ENCODE results near the gene GLUL.
"Not testable (repeated sequence)": the region's sequence is repeated elsewhere in the genome, so short reads cannot be mapped to it uniquely, and the experiment has no call there.

GLUL gene

DNA sequence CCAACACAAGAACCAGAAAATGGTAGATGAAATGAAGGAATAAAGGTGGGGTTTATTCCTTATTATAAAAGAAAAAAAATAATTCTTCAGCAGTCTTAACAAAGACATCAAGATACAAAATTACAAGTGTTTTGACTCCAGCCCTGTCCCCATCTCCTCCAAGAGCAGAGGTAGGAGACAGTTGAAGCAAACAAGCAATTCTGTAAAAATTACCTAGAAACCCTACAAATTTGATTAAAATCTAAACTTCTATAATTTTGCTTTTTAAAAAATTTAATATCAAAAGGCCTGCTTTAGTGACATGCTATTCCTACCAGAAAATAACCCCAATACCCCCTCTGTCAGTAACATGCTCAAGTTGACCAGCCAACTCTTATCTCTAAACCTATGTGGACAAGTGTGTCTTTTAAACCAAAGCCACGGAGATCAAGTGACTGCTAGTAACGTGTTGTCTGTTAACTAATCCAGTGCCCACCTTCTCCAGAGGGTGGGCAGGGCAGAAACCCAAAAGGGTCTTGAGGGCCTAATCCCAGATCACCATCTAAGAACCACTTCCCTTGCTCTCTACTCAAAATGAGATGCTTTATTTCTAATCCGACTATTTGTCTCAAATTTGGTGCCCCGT is 8.4 kb downstream of the GLUL start:
- no peak for DNase-seq (ENCODE audit: low read depth)
- TF ChIP-seq, protein P1, sequence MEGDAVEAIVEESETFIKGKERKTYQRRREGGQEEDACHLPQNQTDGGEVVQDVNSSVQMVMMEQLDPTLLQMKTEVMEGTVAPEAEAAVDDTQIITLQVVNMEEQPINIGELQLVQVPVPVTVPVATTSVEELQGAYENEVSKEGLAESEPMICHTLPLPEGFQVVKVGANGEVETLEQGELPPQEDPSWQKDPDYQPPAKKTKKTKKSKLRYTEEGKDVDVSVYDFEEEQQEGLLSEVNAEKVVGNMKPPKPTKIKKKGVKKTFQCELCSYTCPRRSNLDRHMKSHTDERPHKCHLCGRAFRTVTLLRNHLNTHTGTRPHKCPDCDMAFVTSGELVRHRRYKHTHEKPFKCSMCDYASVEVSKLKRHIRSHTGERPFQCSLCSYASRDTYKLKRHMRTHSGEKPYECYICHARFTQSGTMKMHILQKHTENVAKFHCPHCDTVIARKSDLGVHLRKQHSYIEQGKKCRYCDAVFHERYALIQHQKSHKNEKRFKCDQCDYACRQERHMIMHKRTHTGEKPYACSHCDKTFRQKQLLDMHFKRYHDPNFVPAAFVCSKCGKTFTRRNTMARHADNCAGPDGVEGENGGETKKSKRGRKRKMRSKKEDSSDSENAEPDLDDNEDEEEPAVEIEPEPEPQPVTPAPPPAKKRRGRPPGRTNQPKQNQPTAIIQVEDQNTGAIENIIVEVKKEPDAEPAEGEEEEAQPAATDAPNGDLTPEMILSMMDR (conservative IDR thresholded peaks at IDR 0.05; ENCODE audit: low read depth, low read length): no peak
- H3K4me3 ChIP-seq (ENCODE audit: low read depth, low read length): no peak overlapping the region

DNA sequence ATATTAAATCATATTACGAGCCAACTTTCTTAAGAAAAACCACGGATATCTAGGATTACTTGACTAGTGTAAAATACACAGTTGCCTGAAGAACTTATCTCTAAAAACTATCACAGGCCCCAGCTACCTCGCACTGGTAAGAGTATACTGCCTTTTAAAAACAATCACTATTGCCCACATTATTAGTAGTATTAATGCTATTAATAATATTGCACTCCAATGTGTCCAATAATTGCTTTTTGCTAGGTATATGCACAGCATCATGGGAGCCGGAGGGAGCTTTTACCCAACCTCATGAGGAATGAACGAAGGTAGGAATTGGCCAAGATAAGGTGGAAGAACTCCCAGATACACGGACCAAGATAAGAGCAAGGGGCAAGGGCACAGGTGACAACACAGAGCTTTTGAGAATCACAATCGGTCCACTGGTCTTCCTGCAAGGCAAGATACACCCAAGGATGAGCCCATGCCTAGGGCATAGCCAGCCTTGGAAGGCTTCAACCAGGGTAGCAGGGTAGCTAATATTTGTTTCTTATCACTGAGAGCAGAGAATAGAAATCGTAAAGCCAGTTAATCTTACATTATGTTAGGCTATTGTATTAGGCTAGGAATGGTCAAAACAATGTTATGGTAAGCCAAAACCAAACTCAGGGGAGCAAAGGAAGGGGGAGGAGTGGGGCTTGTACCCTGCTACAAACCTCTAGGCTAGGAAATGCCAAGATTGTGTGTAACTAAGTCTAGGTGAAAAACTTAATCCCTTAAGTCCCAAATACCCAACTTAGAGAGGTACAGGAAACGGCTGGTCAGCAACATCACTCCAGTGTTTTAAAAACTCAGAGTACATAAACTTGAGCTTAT is 9.4 kb downstream of the GLUL start:
- H3K4me3 ChIP-seq (ENCODE audit: low read depth, low read length): no peak overlapping the region
- TF ChIP-seq, protein P1 (conservative IDR thresholded peaks at IDR 0.05; ENCODE audit: low read depth, low read length): no peak
- no peak for DNase-seq (ENCODE audit: low read depth)

DNA sequence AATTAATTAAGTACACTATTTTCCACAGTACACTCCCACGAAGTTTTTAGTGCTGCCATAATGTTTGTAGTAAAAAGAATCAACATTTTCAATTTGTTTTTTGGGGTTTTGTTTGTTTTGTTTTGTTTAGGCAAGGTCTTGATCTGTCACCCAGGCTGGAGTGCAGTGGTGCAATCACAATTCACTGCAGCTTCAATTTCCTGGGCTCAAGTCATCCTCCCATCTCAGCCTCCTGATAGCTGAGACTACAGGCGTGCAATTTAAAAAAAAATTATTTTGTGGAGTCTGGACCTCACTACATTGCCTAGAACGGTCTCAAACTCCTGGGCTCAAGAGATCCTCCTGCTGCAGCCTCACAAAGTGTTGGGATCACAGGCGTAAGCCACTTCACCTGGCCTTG is 11.4 kb downstream of the GLUL start:
- TF ChIP-seq, protein P1 (conservative IDR thresholded peaks at IDR 0.05; ENCODE audit: low read depth, low read length): no peak
- H3K4me3 ChIP-seq (ENCODE audit: low read depth, low read length): no peak overlapping the region
- DNase-seq (ENCODE audit: low read depth): no peak

DNA sequence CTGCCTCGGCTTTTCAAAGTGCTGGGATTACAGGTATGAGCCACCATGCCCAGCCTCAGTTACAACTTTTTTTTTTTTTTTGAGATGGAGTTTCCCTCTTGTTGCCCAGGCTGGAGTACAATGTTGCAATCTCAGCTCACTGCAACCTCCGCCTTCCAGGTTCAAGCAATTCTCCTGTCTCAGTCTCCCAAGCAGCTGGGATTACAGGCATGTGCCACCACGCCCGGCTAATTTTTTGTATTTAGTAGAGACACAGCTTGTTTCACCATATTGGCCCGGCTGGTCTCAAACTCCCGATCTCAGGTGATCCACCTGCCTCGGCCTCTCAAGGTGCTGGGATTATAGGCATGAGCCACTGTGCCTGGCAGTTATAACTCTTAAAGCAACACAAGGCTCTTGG is 11.8 kb downstream of the GLUL start:
- H3K4me3 ChIP-seq (ENCODE audit: low read depth, low read length); DNase-seq (ENCODE audit: low read depth): not testable (repeated sequence)

DNA sequence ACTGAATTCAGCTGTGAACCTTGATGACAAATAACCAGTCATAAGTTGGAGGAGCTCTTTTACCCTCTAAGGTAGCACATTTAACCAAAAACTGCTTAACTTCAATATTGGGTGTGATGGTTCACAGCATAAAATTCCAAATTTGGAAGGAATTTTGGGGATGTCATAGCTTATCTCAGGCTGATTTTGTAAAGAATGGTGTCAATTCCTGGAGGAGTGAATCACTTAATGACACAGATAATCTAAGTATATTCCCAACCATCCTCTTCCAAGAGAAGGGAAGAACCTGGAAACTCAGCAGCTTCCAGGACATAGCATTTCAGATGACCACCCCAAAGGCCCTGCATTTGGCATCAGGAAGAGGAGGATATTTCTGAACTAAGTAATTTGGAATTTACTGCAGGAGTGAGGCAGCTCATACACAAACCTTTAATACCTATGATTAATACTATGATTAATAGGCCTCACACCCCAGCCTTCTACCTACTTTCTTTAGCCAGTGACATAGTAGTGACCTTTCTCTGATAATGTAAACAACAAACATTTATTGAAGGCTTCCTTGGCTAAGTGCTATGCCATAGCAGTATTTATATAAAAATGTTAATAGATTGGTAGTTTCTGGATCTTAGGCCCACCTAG is 14.5 kb downstream of the GLUL start:
- TF ChIP-seq, protein P1 (conservative IDR thresholded peaks at IDR 0.05; ENCODE audit: low read depth, low read length): no peak
- H3K4me3 ChIP-seq (ENCODE audit: low read depth, low read length): no peak overlapping the region
- no peak for DNase-seq (ENCODE audit: low read depth)

DNA sequence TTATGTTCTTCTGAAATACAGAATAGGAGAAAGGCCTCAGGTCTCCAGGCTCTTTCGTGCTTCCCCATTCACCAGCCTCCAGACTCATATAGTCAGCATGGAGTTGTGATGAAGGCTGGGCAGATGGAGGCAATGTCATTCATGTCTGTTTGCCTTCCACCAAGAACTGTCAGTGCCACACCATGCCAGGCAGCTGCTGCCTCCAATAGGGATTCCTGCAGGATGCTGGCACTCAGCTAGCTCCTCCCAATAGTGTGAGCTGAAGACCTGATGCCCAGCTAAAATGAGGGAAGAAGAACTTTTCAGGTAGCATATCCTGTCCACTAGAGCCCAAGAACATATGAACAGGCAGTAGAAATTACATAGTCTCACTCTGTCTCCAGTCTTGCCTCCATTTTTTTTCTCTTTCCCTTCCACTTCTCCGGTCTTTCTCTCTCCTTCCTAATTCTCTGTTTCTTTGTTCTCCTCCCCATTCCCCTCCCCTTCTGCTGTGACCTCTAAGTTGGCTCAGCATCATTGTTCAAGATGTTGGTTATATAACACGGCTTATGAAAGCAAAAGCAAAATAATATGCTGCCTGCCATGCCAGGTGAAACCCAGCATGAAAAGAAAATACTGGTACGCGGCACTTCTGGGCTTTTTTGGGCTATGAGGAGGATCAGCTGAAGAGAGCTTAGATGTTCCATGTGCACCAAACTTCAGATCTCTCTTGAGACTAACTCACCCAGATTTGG is 17.3 kb downstream of the GLUL start:
- no peak overlapping the region for H3K4me3 ChIP-seq (ENCODE audit: low read depth, low read length)
- DNase-seq (ENCODE audit: low read depth): no peak
- TF ChIP-seq, protein P1 (conservative IDR thresholded peaks at IDR 0.05; ENCODE audit: low read depth, low read length): no peak

DNA sequence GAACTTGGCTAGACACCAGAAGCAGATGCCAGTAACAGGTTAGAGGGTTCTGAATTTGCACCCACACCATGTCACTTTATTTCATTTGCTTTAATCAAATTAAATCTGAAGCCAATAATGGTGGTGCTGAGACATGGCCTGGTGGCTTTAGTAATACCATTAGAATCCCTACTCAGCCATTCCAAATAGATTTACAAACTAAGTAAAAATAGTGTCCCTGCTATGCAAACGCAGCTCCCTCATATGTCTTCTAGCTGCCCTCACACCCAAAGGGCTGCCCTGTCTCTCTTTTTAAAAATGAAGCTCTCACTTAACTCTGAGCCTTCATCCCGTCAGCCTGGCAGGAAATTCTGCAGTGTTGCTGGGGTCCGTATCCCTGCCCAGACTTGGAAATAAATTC is 21.1 kb downstream of the GLUL start:
- TF ChIP-seq, protein P1 (conservative IDR thresholded peaks at IDR 0.05; ENCODE audit: low read depth, low read length): no peak
- DNase-seq (ENCODE audit: low read depth): no peak
- H3K4me3 ChIP-seq (ENCODE audit: low read depth, low read length): no peak overlapping the region
